NOMO-1 treated with DMSO at 0.1 percent for 48 hours (cell line): Measurements from ENCODE around the gene CSNK1E.
A peak's percentile ranks its signal among the peaks of the same experiment; 100 is the strongest.

Experiments used
- DNase-seq: peaks from one replicate; lab custom pipeline; 2025; ENCODE audit not compliant: unreplicated experiment; lab: John Stamatoyannopoulos, UW

Gene CSNK1E

DNA sequence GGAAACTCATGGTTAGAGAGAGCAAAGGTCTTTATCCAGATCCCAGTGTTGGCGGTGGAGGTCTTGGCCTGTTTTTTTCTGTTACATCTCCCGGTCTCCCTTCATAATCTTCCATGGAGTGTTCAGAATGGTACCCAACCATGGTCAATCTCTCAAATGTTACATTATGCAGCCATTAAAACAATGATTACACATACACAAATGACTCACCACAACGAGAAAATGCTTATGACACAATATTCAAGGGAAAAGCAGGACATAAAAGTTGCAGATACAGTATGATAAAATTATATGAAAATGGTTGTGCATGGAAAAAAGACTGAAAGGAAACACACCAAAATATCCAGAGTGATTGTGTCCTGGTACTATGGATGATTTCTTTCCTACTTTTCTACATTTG lies 17.8 kb upstream of the CSNK1E start:
- peak; percentile 18 for DNase-seq

DNA sequence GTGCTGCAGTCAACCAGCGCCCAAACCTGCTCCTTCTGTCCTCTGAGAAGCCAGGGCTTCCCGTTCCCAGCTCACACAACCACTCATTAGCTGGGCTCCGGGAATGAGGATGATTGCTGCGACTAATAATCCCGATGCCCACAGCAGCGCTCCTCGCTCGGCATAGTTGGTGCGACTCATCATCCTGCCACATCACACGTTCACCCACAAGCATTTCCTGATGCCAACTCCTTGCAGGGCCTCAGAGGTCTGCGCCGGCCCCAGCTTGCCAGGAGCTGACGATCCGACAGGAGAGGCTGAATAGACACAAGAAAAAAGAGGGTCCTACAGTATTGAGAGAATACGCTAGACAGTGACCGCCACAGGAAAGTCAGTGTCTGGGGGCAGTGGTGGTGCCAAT lies 10.6 kb upstream of the CSNK1E start:
- no peak for DNase-seq

DNA sequence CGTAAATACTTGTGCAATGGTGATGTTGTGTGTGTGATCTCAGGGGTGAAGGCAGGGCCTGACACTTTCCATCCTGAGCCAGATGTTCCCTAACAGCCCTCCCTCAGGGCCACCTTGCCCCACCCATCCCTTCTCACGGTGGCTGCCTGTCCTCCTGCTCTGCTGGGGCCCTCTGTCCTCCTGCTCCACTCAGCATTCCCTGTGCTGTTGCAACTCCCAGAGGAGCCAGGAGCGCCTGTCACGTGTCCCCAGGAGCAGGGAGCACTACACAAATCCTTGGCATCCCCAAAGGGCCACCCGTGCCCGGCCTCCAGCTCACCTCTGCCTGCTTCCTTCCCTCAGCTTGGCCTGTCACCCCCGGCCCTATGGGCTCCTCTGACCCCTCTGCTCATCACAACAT lies 10.2 kb upstream of the CSNK1E start:
- no peak for DNase-seq

DNA sequence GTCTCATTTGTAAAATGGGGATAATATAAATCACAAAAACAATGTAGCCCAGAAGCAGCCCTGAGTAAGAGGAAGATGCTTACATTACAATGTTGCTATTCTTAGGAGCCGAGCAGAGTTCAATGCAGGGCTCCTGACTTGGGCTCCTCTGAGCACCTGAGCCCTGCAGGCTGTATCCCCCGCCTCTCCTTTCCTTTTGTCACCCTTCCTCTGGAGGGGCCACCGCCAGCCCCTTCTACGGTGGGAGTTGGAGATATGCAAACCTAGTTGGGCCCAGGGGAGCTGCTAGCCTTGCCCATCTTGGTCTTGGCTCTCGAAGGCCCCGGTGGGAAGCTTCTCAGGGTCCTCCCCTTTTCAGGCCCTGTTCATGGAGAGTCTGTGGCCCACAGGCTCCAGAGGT lies 8.4 kb upstream of the CSNK1E start:
- DNase-seq: no peak

DNA sequence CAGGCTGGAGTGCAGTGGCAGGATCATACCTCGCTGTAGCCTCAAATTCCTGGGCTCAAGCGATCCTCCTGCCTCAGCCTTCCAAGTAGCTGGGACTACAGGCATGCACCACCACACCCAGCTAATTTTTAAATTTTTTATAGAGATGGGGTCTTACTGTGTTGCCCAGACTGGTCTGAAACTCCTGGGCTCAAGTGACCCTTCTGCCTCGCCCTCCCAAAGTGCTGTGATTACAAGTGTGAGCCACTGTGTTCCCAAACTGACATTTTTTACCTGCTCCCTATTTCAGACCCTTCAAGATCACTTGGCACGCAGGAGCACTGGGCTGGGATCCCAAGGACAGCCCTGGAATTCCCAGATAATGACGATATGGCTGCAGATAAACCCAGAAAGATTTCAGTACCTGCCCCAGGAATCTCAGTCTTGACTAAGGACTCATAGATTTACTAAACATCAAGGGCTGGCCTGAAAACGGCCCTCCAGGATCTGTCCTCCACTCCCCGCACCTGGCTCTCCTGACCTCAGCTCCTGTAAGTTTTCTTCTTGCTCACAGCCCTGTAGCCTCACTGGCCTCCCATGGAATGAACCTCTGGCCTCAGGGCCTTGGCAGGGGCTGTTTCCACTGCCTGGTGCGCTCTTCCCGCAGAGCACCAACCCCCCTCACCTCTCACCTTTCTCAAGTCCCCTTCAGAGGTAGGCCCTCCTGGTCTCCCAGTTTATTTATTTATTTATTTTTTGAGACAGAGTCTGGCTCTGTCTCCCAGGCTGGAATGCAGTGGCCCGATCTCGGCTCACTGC lies 3.6 kb upstream of the CSNK1E start:
- DNase-seq: no peak

DNA sequence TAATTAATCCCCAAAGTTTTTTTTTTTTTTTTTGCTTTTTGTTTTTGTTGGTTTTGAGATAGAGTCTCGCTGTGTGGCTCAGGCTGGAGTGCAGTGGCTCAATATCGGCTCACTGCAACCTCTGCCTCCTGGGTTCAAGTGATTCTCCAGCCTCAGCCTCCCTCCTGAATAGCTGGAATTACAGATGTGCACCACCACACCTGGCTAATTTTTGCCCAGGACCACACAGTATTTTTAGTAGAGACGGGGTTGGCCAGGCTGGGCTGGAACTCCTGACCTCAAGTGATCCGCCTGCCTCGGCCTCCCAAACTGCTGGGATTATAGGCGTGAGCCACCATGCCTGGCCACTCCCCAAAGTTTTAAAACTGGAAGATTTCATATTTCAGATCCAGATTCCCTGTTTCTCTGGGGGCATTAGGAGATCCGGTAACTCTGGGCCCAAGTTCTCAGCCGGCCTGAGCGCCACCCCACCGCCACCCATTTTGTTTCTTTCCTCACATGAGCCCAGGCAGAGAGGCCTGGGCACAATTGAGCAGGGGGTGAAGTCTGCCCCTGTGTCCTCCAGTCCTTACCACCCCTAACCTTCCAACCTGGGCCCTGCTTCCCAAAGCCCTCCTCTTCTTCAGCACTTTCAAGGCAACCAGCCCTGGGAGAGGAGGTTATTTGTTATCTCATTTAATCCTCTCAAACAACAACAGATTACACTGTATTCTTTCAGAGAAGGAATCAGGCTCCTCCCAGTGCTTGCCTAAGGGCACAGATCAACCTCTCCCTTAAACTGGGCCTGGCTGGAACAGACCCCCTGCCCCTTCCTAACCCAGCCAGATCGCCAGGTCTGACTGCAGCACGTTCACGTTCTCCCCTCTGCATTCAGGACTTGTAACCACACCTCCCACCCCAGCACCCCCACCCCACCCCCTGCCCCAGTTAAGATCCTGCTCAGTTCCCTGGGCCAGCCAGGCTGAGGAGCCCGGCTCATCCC lies 1.9 kb upstream of the CSNK1E start:
- DNase-seq: no peak

DNA sequence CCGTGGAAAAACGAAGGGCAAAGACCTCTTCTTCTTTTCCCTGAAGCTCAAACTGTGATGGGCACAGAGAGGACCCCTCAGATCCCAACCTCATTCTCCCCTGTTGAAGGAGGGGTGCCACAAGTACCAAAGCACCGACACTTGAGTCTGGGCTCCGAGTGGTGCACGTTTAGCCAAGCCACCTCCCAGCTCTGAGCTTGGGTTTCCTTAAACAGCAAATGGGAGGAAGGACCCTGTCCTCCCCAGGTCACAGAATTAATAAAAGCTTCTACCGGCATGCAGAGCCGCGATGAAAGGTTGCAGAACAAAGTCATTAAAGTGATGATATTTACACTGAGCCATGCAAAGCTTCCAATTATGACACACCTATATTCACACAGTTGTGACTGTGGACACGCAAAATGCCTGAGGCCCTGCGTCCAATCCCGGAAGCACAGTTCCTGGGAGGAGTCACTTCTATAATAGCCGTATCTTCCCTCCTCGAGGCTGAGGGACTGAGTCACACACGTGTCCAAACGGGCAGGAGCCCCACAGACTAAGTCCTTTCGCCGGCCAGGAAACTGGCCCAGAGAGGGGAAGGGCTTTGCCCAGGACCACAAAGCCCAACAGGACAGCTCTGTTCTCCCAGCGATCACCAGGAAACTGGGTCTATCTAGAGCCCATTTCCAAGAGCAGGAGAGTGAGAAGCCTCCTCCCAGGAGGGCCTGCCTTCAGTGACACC lies 922 bp upstream of the CSNK1E start:
- DNase-seq: peak; percentile 74

DNA sequence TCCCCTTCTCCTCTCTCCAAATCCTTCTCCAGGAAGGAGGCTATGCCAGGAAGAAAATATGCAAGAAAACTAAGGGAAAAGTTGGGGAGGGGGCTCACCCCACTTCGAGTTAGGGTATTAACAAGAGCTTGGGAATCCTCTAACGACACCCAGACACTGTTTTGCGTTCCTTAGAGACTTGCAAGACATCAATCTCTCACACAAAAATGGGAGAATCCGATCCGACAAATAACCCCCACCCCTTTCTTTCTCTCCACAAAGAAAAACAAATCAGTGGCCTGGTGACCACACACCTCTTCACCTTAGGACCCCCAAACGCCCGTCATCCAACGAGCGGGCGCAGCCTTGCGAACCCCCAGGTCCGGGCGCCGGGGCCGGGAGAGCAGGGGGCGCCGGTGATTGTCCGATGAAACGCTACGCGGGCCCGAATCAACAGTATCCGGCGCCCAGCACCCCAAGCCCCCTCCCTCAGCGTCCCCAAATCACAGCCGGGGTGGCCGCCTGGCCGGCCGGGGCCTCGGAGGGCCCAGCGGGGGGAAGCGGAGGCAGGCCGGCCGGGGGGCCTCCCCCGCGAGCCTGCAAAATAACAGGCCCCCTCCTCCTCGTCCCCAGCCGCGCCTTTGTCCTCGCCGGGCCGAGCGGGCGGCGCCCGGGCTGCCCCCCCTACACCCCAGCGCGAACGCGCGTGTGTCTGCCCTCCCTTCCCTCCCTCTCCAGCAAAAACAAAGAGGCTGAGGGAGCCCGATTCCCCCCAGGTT lies 690 bp downstream of the CSNK1E start:
- peak; percentile 27 for DNase-seq

DNA sequence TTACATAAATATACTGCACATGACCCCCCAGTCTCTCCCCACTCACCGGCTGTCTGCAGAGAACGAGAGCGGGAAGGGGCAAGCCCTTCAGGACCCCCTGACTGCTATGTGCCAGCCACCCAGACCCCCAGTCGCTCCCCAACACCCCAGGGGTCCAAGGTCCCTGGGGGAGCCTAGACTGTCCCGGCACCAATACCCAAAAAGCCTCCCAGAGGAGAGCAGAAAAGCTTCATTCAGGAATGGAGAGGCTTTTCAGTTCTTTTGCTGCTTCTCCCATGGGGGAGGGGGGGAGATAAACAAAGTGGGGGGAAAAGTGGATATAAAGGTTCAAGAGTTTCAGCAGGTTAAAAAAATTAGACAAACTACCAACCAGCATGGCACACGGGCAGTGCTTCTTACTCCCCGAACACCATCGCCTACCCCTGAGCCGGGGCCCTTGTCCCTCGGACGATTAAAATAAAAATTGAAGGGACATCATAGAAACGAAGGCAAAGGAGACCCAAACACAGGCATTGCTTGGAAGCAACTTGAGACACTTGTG lies 1.3 kb downstream of the CSNK1E start:
- peak; percentile 27 for DNase-seq

DNA sequence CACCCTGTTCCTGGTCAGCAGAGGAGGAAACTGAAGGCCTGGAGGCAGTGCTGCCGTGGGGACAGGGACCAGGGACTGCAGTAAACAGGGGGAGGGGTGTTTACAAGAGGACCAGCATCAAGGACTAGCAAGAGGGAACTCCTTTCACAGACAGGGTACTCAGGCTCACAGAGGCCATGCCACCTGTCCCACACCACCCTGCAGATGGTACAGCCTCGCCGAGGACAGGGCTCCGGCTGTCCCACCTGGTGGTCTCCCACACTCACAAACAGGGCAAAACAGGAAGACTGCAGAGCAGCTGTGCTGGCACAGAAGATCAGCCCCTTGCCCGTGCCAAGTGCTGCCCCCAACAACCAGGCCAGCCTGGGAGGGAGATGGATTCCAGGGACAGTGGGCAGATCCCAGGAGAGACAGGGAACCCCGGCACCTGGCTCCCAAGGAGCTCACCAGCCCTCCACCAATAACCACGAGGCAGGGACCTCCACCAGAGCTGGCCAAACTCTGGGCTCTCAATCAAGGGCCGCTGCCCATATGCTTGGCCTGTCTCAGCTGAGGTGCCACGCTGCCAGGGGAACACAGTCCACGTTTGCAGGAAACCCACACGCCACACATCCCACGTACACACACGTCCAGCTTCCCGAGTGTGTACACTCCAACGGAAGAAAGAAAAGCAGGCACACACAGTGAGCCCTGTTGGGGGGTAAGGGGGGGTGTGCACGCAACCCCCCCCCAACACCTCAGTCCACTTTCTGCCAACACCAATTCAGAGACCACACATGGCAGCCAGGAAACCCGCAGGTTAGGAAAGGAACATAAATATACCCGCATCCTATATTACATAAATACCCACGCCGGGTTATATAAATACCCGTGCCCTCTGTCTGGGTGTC lies 2.1 kb downstream of the CSNK1E start:
- no peak for DNase-seq

DNA sequence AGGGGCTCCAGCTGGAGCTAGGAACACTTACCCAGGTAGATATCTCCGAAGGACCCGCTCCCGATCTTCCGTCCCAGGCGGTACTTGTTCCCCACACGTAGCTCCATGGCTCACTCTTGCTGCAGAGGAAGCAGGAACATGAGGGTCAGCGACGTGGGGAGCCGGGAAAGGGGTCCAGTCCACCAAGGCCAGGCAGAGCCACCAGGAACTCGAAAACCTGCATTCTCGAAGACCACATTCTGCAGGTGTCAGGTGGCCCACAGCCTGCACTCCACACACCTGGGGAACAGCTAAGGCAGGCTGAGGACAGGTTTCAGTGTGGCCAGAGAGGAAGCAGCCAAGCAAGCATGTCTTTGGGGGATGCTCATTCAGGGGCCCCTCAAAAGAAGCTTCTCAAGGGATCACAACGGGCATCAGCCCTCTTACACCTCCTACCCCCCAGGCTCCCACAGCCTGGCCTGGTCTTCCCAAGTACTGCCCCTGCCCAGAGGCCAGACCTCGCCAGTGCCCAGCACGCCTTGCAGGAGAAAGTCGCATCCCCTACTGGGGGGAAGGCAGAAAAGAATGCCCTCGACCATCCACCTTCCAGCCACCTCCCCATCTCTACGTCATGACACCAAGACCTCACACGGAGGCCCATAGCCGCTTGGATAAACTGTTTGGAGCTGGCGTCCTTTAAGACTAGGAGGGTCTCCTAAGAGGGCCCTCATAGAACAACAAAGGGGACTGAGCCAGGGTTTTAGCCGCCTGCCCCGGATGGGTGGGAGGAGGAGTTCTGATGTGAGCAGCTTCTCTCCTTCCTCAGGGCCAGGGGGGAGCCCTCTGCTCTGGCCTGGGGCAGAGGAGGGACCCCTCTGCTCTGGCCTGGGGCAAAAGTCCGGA lies 2.9 kb downstream of the CSNK1E start:
- no peak for DNase-seq

DNA sequence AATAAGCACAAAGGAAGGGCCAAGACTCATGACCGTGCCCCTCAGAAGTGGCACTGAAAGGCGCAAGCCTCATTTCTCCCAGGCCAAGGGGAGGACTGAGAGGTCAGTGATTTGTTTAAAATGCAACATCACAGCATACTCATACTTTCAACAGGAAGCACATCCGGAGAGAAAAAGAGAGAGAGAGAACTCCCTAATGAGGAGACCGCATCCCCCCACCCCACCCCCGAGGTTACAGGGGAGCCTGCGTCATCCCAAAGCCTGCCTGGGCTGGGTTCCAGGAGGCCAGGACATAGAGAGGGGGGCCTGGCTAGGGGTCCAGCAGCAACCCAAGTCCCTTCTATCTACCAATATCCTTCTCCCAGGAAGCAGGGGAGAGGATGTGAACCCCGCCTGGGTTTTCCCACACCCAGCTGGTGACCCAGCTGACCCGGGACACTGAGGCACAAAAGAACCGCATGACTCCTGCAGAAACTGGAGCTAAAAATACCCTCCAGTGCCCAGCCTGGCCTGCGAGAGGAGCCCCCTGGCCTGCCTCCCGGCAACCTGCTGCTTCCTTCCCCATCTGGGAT lies 3.8 kb downstream of the CSNK1E start:
- no peak for DNase-seq

DNA sequence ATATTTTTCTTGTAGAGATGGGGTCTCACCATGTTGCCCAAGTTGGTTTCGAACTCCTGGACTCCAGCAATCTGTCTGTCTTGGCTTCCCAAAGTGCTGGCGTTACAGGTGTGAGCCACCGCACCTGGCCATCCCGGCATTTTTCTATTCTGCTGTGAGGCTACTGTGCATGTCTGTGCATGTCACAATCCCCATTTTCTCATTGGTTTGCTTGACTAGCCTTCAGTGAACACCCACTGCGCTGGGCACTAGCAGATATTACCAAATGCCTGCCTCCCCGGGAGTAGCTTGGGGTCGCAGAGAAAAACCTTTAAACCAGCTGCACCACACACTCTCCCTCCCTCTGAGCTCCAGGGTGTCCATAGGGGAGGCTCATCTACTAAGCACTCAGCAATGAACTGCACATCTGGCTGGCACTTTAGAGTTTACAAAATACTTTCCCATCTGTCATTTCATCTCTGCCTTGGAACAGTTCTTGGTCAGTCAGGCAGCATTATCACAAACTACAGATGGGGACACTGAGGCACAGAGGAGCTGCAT lies 4.9 kb downstream of the CSNK1E start:
- DNase-seq: no peak

DNA sequence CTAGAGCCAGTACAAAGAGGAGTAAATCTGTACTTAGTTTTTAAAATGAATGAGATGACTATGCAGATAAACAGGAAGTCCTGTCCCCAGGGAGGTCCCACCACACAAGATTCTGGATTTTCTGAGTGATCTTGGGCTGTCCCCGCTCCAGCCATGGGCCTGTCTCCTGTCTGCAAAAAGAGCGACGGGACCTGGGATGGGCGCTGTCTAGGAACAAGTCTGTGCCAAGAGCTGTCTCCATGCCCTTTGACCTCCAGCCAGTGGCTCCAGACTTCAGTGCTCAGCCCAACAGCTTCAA lies 6.0 kb downstream of the CSNK1E start:
- no peak for DNase-seq

DNA sequence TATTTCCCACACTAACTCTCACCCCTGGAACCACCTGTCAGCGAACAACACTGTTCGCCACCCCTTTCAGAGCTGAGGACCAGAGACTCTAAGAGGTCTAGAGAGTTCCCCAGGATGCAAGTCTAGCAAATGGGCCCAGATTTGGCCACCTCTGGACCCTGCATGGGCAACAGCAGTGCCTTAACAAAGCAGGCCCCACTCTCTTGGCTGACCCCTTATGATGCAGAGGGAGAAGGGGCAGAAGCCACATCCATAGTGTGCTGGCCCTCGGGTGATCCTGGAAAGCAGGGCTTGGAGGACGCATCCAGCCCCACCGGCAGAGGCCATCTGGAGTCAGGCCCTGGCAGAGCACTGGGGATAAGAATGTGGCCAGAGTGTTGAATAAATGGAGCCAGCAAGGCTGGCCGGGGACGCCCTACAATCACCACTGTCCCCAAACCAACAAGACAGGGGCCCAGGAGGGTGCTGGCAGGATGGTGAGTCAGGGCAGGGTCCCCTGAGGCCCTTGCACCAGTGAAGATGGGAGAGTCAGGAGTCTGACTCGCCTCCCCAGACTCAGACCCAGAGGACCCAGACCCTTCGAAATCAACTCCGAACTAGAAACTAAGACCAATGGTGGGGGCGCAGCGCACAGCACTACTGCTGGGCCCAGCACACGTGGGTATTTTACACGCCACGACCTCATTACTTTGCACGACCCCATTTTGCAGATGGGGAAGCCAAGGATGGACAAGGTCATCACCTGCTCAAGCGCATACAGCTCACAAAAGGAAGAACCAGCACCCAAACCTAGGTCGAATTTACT lies 6.5 kb downstream of the CSNK1E start:
- DNase-seq: no peak

DNA sequence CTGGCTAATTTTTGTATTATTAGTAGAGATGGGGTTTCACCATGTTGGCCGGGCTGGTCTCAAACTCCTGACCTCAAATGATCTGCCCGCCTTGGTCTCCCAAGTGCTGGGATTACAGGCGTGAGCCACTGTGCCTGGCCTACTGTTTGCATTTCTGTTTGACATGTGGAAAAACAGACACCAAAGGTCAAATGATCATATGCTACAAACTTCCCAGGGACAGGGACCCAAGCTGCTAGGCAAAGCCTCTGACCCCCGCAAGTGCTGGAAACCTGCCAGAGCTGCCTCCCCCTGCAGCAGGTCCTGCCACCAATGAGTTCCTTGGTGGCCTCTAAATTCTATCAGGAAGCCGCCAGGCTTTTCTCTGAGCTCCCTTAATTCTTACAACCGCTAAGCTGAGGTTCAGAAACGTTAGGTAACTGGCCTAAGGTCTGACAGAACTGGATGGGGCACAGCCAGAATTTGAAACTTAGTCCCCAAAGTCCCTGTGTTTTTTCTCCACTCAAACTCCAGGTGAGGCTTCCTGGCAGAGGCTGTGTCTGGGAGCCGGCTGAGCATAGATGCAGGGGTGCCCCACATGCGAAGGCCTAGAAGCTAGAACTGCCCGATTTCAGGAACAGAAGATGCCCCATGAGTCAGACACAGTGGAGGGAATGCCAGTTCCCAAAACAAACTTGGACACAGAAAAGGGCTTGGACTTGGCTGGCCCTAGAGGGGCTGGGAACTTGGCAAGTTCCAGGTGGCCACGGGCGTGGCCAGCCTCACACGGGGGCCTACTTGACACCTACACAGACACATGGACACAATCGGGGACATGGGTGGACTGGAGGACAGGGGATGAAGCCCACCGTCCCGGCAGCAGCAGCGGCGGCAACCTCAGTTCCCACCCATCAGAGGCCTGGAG lies 7.4 kb downstream of the CSNK1E start:
- DNase-seq: no peak
